ENCODE measurements around the gene NRDC. TPM values are rescaled to one million over a fixed set of nuclear protein-coding genes. Genes with fewer than 3 reads are reported as not detected.

Gene NRDC
- total RNA-seq, 2 donors from 2014 or later, result 173 to 204 TPM

DNA sequence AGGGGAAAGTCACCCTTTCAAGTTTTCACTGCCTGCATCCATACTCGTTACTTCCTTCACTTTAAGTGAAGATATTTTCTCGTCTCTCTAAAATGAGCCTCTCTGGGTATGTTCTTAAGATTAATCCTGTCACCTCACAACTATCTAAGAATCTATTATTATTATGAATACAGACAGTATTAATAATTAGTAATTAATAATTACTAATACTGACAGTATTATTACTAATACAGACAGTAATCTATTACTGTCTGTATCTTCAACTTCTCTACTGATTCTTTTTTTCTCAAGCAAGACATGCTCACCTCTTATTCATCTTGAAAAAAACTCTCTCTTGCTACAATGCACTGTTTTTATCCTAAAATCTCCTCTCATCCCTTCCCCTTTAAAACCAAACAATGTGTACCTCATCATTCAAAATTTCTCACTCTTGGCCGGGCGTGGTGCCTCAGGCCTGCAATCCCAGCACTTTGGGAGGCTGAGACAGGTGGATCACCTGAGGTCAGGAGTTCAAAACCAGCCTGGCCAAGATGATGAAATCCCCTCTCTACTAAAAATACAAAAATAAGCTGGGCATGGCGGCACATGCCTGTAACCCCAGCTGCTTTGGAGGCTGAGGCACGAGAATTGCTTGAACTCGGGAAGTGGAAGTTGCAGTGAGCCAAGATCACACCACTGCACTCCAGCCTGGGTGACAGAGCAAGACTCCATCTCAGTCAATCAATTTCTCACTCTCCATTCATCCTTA, 7.8 kb downstream of the NRDC start:
- H3K4me1 Mint-ChIP-seq (ENCODE audit: low read depth in 2 of 2), result peaks cover 50% of the 10 kb centered on the region in 2 donors
- H3K4me3 Mint-ChIP-seq, result no peak overlapping the region
- no peaks in the 10 kb centered on the region for H3K9me3 Mint-ChIP-seq
- DNase-seq (ENCODE audit: low spot score), result no peak
- peak overlapping the region in 1 of 2 donors; percentile 3 for H3K27ac Mint-ChIP-seq
- no peaks in the 10 kb centered on the region for H3K36me3 Mint-ChIP-seq
- ATAC-seq, result no peak
- H3K27me3 Mint-ChIP-seq, result no peaks in the 10 kb centered on the region

DNA sequence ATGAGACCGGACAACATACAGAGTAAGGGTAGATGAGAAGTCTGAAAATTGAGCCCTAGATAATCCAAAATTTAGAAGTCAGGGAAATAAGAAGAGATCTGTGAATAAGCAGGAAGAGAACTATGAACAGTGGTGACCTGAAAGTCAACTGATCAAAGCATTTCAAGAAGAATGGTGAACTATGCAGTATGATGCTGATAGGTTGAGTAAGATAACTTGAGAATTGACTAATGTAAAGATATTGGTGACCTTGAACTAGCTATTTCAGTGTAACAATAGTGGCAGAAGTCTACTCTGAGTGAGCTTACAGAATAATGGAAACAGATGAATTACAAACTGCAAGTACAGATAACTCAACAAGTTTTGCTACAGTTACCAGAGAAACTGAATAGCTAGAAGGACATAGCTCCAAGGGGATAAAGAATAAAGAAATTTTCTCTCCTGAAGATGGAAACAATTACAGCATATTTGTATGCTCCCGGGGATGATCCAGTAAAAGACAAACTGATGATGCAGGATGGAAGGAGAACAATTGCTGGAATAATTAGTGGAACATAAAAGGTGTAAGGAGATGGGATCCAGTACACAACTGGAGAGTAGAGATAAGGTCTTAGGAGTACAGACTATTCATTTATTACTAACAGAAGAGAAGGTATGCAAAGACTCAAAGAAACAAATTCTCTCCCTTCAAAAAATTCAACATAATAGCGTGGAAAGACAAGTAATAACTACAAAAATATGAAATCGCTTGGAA, 10.9 kb downstream of the NRDC start:
- no peaks in the 10 kb centered on the region for H3K9me3 Mint-ChIP-seq
- ATAC-seq (no peak), DNase-seq (ENCODE audit: low spot score) (no peak)
- H3K4me1 Mint-ChIP-seq (ENCODE audit: low read depth in 2 of 2), result peaks cover 41 to 53% of the 10 kb centered on the region in 2 donors
- H3K36me3 Mint-ChIP-seq, result no peaks in the 10 kb centered on the region
- H3K27me3 Mint-ChIP-seq, result no peaks in the 10 kb centered on the region
- no peak overlapping the region for H3K27ac Mint-ChIP-seq
- no peak overlapping the region for H3K4me3 Mint-ChIP-seq

DNA sequence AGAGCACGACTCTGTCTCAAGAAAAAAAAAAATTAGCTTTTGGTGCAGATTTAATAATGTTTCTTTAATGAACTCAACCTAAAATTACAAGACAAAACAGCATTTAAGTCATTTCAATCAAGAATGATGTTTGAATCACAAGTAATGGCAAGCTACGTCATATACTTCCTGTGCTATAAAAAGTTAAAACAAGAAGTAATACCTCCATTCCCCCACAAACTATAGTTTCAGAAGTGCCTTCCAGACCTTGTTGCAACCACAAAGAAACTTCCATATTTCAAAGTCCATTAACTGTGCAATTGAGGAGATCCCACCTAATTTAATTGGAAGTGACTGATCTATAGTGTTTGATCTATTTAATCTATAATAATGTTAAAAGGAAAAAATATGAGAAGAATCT, 15.1 kb downstream of the NRDC start:
- peaks cover 27 to 39% of the 10 kb centered on the region in 2 donors for H3K4me1 Mint-ChIP-seq (ENCODE audit: low read depth in 2 of 2)
- no peak for ATAC-seq
- H3K27me3 Mint-ChIP-seq, result no peaks in the 10 kb centered on the region
- no peak for DNase-seq (ENCODE audit: low spot score)
- H3K27ac Mint-ChIP-seq, result no peak overlapping the region
- H3K4me3 Mint-ChIP-seq, result no peak overlapping the region
- H3K9me3 Mint-ChIP-seq, result no peaks in the 10 kb centered on the region
- no peaks in the 10 kb centered on the region for H3K36me3 Mint-ChIP-seq

DNA sequence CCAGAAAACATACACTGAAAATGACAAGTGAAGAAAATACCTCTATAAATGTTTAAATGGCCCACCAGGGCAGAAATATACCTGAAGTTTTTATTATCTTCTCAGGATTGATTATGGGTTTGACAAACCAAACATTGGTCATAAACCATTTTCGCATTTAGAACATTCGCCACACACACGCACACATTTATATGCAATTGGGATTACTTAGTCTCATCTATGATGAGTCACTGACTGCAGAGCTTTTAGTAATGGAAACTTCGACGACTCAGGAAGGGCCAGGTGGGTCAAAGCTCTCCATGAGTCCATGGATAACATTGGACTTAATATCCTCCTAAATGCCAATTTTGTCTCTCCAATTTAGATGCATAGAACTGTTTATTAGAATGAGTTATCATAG, 16.9 kb downstream of the NRDC start:
- H3K9me3 Mint-ChIP-seq, result no peaks in the 10 kb centered on the region
- DNase-seq (ENCODE audit: low spot score) (no peak), ATAC-seq (no peak)
- H3K36me3 Mint-ChIP-seq, result no peaks in the 10 kb centered on the region
- H3K4me1 Mint-ChIP-seq (ENCODE audit: low read depth in 2 of 2), result peaks cover 13 to 22% of the 10 kb centered on the region in 2 donors
- H3K27me3 Mint-ChIP-seq, result no peaks in the 10 kb centered on the region
- no peak overlapping the region for H3K27ac Mint-ChIP-seq
- no peak overlapping the region for H3K4me3 Mint-ChIP-seq

DNA sequence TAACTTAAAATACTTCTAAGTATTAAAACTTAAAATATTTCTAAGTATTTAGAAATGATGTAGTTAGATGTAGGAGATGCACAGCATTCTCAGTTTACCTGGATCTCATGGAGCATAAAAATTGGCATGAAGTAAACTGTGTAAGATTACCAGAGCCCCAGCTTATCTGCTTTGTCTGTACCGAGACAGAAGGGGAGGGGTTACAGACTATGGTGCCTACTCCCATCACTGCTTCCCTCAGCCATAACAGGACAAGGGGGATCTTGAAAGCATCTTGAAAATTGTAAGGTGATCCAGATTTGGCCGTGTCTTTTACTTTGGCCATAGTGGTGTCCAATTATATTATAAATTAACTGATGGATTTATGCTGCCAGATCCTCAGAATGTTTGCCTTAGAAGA, 18.8 kb downstream of the NRDC start:
- ATAC-seq (no peak), DNase-seq (ENCODE audit: low spot score) (no peak)
- Mint-ChIP-seq H3K4me1 (ENCODE audit: low read depth in 2 of 2) (peaks cover 18 to 22% of the 10 kb centered on the region in 2 donors), H3K27me3 (no peaks in the 10 kb centered on the region), H3K9me3 (no peaks in the 10 kb centered on the region), H3K36me3 (no peaks in the 10 kb centered on the region), H3K4me3 (no peak overlapping the region), H3K27ac (no peak overlapping the region)

DNA sequence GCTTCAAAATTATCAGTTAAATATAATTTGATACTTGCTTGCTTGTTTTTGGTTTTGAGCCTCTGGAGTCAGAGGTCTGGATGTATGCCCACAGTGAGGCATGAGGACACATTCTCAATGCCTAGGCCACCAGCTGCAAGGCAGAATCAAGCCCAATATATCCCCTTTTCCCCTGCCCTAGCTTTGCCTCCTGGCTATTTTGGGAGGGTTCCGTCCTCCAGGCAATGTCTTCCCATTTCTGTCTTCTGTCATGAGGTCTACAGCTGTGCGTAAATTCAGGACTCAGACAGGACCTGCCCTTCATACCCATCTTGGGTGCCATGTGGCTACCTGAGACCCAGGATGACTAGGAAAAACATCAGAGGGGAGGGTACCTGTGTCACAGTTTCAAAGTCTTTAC, 19.2 kb downstream of the NRDC start:
- DNase-seq (ENCODE audit: low spot score) (no peak), ATAC-seq (no peak)
- no peak overlapping the region for H3K4me3 Mint-ChIP-seq

DNA sequence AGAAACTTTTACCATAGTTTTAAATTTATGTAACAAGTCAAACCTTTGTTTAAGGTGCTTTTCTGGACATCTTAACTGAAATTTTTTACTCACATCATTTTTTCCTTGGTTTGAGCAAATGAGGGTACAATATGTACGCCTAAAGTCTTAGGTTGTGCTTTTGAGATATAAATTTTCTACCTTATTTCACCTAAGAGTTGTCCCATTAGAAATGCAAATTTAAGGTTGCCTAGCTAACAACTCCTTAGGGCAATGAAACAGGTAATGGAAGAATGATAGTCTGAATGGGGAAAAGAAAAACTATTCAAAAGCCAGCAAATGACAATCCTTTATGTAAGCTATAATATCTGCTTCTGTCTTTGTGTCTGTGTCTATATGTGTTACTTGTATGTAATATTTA, 19.6 kb downstream of the NRDC start:
- Mint-ChIP-seq H3K9me3 (no peaks in the 10 kb centered on the region), H3K4me3 (no peak overlapping the region), H3K27me3 (no peaks in the 10 kb centered on the region), H3K36me3 (no peaks in the 10 kb centered on the region), H3K4me1 (ENCODE audit: low read depth in 2 of 2) (peaks cover 18 to 21% of the 10 kb centered on the region in 2 donors), H3K27ac (no peak overlapping the region)
- ATAC-seq, result no peak
- no peak for DNase-seq (ENCODE audit: low spot score)

More for the DNA sequence above, 19.2 kb downstream of the NRDC start:
- H3K4me1 Mint-ChIP-seq (ENCODE audit: low read depth in 2 of 2), result peaks cover 18 to 22% of the 10 kb centered on the region in 2 donors
- H3K36me3 Mint-ChIP-seq, result no peaks in the 10 kb centered on the region
- no peaks in the 10 kb centered on the region for H3K27me3 Mint-ChIP-seq
- H3K9me3 Mint-ChIP-seq, result no peaks in the 10 kb centered on the region
- H3K27ac Mint-ChIP-seq, result no peak overlapping the region

DNA sequence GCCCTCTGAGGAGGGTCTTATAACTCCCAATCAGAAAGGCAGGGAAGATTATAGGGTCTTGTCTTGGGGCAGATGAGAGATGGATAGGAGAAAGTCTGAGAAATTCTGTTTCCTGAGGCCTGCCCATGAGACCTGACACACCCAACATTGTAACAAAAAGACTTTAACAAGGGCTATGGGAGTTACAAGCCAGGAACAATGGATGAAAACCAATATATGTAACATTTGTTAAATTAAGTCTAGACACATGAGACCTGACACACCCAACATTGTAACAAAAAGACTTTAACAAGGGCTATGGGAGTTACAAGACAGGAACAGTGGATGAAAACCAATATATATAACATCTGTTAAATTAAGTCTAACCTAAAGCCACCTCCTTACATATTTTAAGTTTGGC, 21.8 kb downstream of the NRDC start:
- H3K27me3 Mint-ChIP-seq, result no peaks in the 10 kb centered on the region

DNA sequence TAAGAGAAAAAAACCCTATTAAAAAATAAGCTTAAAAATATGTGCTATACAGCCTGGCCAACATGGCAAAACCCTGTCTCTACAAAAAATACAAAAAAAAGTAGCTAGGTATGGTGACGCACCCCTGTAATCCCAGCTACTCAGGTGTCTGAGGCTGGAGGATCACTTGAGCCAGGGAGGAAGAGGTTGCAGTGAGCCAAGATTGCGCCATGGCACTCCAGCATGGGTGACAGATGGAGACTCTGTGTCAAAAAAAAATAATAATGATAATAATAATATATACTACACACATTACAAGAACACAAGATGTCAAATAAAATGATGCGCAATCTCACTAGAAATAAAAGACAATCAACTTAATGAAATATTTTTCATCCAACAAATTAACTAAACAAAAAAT, 22.9 kb downstream of the NRDC start:
- Mint-ChIP-seq H3K27ac (no peak overlapping the region), H3K9me3 (no peaks in the 10 kb centered on the region), H3K27me3 (no peaks in the 10 kb centered on the region), H3K36me3 (no peaks in the 10 kb centered on the region), H3K4me3 (no peak overlapping the region), H3K4me1 (ENCODE audit: low read depth in 2 of 2) (peaks cover 6 to 17% of the 10 kb centered on the region in 2 donors)
- DNase-seq (ENCODE audit: low spot score) (no peak), ATAC-seq (no peak)

More for the DNA sequence above, 21.8 kb downstream of the NRDC start:
- H3K36me3 Mint-ChIP-seq, result no peaks in the 10 kb centered on the region
- DNase-seq (ENCODE audit: low spot score) (no peak), ATAC-seq (no peak)
- no peaks in the 10 kb centered on the region for H3K9me3 Mint-ChIP-seq
- H3K4me3 Mint-ChIP-seq, result no peak overlapping the region
- peaks cover 7 to 14% of the 10 kb centered on the region in 2 donors for H3K4me1 Mint-ChIP-seq (ENCODE audit: low read depth in 2 of 2)
- H3K27ac Mint-ChIP-seq, result no peak overlapping the region

DNA sequence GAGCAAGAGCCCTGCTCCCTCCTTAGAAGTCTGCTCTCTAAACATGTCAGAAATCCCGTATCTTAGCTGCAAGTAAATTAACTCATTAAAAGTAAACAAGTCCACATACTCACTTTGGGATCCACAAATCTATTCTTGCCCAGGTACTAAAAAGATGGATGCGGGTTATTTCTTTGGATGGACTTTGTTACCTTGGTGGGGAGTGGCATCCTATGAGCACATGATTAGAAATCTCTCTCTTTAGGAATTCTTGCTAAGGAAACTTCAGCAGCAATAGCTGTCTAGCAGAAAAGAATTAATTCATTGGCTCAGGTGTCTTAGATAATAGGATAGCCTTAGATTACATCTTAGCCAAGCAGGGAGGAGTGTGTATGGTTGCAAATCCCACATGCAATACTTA, 25.2 kb downstream of the NRDC start:
- H3K27me3 Mint-ChIP-seq, result no peaks in the 10 kb centered on the region
- no peaks in the 10 kb centered on the region for H3K9me3 Mint-ChIP-seq
- H3K36me3 Mint-ChIP-seq, result no peaks in the 10 kb centered on the region
- DNase-seq (ENCODE audit: low spot score) (no peak), ATAC-seq (no peak)
- H3K27ac Mint-ChIP-seq, result no peak overlapping the region
- no peak overlapping the region for H3K4me3 Mint-ChIP-seq
- H3K4me1 Mint-ChIP-seq (ENCODE audit: low read depth in 2 of 2), result peaks cover 0 to 14% of the 10 kb centered on the region in 2 donors

DNA sequence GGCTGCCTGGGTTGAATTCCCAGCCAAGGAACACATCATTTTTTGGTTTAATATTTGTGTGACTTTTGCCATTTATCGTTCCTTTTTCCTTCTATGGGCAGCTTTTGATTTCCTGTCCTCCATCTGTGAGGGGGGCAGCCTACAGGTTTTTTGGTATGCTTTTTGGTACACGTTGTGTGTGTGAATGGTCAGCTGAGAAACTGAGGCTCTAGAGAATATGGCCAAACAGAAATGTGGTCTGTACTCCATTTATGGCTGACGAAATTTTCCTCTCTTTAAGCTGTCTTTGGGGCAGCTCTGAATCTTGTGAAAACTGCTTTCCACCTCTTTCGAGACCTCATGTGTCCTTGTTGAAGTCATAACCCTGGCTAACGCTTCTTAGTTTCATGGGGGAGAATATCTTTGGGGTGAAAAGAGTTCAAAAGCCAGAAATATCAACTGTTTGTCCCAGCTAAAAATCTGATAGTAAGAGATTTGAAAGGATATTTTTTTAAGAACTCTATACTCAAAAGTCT, 26.6 kb downstream of the NRDC start:
- Mint-ChIP-seq H3K27me3 (no peaks in the 10 kb centered on the region), H3K36me3 (no peaks in the 10 kb centered on the region), H3K4me3 (no peak overlapping the region), H3K27ac (no peak overlapping the region), H3K4me1 (ENCODE audit: low read depth in 2 of 2) (peaks cover 0 to 14% of the 10 kb centered on the region in 2 donors), H3K9me3 (no peaks in the 10 kb centered on the region)
- no peak for ATAC-seq
- no peak for DNase-seq (ENCODE audit: low spot score)

DNA sequence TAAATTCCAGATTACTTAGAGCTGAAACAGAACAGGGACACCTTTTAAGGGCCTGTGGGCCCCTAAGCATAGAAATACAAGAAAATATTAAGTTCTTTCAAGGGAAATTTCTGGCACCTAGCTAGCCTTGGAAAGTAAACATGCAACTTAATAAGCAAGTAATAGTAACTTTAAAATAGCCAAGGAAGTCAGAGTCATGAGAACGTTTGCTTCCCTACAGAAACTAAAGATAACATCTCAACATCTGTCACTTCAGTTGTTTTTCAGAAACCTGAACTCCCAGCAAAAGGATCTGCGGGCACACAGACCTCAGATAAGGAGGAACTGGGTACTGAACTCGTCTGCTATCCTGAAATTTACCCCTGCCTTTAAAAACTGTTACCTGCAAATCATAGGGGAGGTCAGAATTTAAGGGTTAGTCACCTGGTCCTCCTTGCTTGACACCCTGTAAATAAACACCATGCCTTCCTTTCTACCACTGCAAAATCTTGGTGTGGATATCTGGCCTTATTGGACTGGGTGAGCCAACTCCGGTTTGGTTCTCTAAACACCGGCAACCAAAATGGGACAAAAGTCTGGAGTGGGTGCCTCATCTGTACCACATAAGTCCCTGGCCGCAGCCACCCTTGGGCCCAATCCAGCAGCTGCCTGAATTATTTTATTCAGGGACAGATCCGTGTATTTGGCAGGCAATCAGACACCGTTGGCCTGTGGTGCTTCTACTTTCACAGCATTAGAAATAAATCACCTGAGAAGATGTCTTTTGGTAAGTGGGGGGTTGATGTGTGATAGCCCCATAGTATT, 27.9 kb downstream of the NRDC start:
- no peak overlapping the region for H3K27ac Mint-ChIP-seq
- H3K9me3 Mint-ChIP-seq, result no peaks in the 10 kb centered on the region
- ATAC-seq (no peak), DNase-seq (ENCODE audit: low spot score) (no peak)
- H3K4me1 Mint-ChIP-seq (ENCODE audit: low read depth in 2 of 2), result peaks cover 0 to 11% of the 10 kb centered on the region in 2 donors
- H3K4me3 Mint-ChIP-seq, result no peak overlapping the region
- peaks cover 5% of the 10 kb centered on the region for H3K36me3 Mint-ChIP-seq
- no peaks in the 10 kb centered on the region for H3K27me3 Mint-ChIP-seq

DNA sequence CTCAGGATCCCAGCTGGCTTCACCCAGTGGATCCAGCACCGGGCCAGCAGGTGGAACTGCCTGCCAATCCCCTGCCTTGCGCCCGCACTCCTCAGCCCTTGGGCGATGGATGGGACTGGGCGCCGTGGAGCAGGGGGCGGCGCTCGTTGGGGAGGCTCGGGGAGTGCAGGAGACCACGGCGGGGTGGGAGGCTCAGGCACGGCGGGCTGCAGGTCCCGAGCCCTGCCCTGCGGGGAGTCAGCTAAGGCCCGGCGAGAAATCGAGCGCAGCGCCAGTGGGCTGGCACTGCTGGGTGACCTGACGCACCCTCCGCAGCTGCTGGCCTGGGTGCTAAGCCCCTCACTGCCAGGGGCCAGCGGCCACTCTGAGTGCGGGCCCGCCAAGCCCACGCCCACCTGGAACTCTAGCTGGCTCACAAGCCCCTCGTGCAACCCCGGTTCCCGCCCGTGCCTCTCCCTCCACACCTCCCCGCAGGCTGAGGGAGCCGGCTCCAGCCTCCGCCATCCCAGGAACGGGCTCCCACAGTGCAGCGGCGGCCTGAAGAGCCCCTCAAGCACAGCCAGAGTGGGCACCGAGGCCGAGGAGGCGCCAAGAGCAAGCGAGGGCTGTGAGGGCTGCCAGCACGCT, 31.1 kb downstream of the NRDC start:
- H3K36me3 Mint-ChIP-seq, result peaks cover 5% of the 10 kb centered on the region
- no peaks in the 10 kb centered on the region for H3K9me3 Mint-ChIP-seq
- DNase-seq (ENCODE audit: low spot score) (no peak), ATAC-seq (no peak)
- no peaks in the 10 kb centered on the region for H3K27me3 Mint-ChIP-seq
- H3K4me1 Mint-ChIP-seq (ENCODE audit: low read depth in 2 of 2), result peaks cover 17 to 25% of the 10 kb centered on the region in 2 donors
- H3K27ac Mint-ChIP-seq, result no peak overlapping the region
- H3K4me3 Mint-ChIP-seq, result no peak overlapping the region
